ENCODE data around the gene ANKS1B.

The ANKS1B gene

DNA sequence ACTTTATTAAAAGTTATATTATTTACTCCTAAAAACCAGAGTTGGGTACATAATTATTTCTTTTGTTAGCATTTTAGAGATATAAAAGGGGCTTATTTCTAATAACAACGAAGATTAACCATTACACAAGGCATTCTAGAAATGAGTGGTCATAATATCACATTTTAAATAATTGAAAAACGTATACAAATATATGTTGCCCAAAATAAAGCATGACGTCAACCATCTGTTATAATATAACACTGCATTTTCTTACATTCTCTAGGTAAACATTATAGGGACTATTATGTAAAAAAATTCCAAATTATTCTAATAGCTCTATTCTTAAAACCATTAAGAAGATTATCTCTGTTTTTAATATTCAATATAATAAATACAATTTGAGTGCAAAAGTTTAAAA, 792.2 kb downstream of the ANKS1B start:
- no peak for DNase-seq (ENCODE audit: low spot score)

DNA sequence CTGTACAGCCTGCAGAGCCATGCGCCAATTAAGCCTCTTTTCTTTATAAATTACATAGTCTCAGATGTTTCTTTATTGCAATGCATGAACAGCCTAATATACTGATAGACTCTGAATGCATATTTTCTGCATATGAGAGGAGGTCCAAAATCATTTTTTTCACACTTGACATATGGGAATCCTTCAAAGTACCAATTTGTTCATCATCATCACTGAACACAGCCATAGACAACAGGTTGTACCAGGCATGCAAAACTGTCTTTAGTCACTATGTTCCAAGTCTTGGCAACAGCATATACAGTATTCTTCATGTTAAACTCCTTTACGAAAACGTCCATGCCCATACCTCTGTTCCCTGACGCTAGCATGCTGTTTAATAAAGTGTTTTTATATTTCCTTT, 807.9 kb downstream of the ANKS1B start:
- DNase-seq (ENCODE audit: low spot score) = no peak

DNA sequence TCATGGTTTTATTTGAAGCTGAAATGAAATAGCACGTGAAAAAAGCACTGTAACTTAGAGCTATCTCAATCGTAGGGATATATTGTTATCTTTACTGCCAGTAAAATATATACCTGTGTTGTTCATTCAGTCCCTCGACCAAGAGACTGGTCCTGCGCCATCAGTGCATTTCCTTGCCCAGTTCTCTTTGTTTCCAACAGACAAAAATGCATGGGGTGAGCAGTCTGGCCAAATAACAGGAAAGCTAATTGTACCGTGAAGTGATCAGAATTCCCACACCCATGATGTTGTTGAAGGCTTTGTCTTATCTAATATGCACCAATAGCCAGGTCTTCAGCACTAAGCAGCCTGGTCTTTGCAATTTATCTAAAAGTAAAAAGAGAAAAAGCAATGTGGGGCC, 814.3 kb downstream of the ANKS1B start:
- DNase-seq (ENCODE audit: low spot score) = no peak

DNA sequence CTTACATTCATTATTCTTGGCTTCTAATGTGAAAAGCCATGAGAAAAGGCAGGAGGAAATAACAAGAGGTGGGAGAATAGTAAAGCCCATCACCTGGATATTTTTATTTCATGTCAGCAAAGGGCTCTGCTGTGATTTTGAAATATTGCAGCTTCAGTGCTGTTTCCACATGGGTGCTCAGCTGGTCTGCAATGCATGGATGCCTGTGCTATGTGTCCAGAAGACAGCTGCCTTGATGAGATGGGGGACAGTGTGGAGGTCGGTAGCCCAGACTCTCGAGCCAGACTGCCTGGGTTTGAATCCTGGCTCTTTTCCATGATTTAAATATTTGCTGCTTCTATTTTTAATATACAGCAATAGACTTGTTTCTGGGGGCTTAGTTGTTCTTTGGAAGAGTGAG, 814.7 kb downstream of the ANKS1B start:
- no peak for DNase-seq (ENCODE audit: low spot score)

DNA sequence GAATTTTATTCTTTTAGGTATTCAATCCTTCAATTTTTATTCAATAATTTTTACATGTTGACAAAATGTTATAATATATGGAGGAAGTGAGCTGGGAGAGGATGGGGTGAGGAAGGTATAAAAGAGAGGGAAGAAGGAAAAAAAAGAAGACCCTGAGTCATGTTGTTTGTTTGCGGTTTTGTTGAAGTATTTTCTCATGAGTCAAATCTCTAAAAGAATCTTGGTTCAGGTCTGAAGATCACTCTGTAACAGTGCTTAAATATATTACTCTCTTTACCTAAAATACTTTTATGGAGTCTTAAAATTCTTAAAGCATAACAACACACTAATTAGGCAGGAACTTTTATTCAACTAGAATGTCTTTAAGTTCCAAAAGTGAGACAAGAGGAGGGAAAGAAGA, 826.8 kb downstream of the ANKS1B start:
- DNase-seq (ENCODE audit: low spot score) = no peak

DNA sequence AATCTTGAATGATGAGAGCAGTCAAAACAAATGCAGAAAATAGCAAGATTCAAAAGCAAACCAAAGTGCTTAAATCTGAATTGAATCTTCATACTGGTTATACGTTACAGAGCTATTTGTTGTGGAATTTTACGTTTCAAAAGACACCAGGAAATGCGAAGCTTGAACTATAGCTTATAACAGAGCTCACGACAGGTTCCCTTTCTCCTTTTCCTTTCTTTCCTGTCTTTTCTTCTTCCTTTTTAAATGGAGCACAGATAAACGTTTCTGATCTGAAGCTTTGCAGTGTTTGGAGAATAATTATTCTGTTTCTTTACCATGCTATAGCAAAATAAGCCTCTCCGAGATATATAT, 829.8 kb downstream of the ANKS1B start:
- DNase-seq (ENCODE audit: low spot score) = no peak

DNA sequence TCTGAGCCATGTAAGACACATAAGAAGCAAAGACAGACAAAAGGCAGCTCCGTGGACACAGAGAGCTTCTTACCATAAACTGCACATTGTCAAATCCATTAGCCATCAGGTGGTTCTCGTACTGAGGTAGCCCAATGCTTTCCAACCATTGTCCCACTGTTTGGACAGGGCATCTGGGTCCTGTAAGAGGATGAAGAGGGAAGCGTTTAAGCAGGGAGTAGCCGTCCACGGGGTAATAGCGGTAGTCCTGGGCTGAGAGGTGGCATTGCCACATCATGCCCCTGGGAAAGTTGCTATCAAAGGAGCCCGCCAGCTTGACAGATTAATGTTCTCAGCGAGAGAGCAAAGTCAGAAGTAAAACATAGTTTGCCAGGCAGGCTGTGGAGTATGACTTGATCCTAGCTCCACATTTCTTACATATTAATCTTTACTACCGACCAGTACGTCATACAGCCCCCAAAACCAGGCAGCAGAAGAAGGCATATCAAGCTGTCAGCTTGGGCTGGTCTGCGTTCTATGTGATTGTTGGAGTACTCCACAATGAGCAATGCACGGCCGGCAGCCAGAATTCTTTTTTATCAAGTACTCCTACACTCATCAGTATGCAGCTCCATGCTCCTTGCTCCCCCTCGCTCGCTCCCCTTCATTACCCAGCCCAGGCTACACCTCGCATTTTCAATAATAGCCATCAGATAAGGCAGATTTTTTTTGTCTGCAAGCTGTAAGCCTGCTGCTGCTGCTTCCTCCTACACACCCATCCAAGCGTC, 830.3 kb downstream of the ANKS1B start:
- DNase-seq (ENCODE audit: low spot score) = no peak

DNA sequence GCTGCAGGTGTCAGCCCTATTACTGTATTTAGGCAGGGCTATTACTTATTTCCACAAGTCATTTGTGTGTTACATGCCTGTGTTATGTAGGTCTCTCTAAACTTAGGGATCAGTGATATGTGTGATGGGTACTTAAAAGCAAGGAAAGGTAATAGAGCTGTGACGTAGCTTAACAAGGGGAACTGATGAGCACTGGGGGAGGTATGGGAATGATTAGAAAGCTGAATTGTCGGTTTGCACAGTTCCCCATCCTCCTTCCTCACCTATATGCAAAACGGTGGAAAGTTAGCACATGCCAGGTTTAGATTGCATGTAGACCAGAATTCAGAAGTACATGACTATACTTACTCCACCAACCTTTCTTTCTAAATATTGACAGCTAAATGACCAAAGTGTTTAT, 831.4 kb downstream of the ANKS1B start:
- DNase-seq (ENCODE audit: low spot score) = no peak

DNA sequence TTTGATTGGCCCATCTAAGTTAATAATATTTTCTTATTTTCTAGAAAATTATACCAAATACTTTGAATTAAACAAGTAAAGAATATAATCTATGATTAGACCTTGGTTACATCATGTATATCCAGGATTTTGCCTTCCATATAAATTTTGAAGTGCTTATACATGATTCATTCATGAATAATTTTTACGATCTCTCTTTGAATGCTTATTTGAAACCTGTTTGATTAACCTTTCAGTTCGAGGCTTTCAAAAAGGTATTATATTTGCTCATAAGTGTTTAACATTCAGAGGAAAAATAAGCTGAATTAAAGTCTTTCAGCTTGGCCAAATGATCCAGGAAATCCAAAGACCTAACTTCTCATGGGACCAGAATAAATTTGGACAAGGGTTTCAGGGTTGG, 832.4 kb downstream of the ANKS1B start:
- DNase-seq (ENCODE audit: low spot score) = no peak

DNA sequence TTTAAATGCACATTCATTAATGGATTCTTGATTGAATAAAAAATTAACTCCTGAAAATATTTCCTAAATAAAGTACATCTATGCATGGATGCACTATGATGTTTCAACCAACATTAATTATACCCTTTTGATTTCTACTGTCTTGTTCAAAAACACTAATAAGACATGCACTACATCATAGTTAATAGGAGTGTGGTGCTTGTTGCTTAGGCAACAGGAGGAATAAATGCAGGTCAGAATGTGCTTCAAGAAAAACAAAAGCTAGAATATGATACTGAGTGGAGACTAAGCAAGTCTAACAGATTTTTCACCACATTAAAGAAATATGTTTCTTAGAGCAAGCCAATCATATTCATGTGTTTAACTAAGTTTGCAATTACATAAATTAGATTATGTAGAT, 833.0 kb downstream of the ANKS1B start:
- no peak for DNase-seq (ENCODE audit: low spot score)

DNA sequence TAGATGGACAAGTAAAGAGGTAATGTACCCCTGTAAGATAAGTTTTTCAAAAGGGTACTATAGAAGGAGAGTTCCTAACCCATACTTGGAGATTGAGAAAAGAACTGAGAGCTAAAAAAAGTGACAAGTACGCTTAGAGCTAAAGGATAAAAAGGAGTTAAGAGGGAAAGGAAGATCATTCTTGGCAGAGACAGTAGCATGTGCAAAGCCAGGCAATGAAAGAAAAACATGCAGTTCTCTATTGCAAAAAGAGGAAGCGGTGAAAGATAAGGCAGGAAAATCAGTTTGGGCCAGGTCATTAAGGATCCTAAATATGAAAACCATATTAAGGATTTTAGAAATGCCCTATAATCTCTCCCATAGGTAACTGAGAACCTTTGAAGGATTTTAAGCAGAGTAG, 837.6 kb downstream of the ANKS1B start:
- no peak for DNase-seq (ENCODE audit: low spot score)

DNA sequence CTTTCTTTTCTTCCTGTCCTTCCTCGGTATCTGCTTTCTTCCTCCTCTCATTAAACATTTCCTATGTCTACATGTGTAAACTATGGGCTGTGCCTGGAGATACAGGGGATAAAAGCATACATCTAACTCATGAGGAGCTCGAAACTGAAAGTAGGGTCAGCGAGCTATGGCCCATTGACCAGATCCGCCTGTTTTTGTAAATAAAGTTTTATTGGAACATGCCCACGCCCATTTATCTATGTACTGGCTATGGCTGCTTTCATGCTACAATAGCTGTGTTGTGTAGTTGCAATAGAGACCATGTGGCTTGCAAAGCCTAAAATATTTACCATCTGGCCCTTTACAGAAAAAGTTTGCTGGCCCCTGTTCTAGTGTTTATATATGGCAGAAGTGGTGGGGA, 838.0 kb downstream of the ANKS1B start:
- no peak for DNase-seq (ENCODE audit: low spot score)

DNA sequence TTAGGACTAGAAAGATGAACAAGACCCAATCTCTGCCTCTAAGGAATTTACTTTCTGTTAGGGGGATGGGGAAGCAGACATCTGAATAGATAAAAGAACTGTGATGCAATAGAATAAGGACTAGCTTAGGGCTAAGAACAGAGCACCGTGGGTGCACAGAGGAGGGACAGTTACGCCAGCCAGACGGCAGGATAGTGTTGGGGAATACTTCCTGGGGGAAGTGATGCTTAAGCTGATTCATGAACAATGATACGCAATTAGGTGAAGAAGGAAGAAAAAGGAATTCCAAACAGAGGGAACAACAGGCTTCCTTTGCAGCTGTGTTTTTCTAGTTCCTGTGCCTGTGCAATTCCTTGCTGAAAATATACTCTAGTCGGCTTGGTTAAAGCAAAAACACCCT, 838.6 kb downstream of the ANKS1B start:
- DNase-seq (ENCODE audit: low spot score) = no peak

DNA sequence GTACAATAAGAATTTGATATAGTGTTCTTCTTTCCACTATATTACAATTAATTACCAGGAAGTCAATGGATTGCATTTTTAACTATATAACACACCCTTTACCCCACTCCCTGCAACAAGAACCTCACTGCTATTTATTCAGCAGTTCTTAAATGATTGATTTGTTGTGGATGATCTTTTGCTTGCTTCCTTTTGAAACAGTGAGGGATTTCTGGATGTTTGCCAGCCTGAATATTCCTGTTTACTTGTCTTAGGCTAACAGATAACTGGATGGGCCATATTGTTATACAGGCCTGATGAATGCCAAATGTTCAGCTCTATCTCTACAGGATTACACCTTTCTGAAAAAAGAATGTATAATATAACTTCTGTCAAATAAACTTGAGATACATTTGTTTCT, 842.1 kb downstream of the ANKS1B start:
- DNase-seq (ENCODE audit: low spot score) = no peak

DNA sequence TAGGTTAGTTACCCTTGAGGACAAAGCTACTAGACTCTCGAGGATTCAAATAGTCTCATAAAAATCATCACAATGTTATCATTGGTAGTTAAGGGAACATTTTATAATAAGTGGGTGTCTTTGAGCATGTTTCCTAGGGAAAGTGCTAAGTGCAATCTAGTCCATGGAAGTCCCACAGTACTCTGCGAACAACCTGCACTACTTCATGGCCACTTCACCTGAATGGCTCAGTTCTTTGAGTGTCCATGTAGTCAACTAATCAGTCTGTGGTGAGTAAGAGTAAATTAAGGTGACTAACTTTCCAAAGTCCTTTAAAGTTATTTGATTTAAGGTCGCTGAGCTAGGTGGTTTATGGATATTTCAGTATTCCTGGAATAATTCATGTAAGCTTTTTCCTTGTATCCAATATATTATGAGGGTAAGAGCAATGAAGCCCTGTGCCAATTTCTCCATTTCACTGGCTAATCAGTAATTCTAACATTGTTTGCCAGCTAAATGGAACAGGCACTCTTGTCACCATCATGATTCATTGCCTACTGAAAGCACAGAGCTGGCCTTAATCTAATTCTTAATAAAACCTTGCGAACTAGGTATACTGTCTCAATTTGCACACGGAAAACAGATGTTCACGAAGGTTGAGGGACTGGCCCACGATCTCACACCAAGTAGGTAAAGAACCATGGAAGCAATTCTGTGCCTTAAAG, 844.6 kb downstream of the ANKS1B start:
- no peak for DNase-seq (ENCODE audit: low spot score)

DNA sequence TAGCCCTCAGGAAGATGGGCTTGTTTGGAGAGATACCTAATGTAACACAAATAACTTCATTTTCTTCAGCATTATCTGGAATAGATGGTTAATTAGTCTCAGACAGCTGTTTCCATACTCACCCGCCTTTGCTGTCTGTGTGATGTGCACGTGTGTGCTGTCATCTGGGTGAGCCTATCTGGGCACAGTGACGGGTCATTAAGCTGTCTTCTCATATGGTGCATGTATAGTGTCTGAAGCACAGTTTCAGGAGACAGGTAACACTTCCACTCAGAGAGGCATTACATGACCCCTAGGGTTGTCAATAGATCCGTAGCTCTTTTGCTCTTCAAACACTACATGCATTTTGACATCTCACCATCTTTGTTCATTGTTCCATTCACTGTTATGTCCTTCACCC, 846.3 kb downstream of the ANKS1B start:
- no peak for DNase-seq (ENCODE audit: low spot score)

DNA sequence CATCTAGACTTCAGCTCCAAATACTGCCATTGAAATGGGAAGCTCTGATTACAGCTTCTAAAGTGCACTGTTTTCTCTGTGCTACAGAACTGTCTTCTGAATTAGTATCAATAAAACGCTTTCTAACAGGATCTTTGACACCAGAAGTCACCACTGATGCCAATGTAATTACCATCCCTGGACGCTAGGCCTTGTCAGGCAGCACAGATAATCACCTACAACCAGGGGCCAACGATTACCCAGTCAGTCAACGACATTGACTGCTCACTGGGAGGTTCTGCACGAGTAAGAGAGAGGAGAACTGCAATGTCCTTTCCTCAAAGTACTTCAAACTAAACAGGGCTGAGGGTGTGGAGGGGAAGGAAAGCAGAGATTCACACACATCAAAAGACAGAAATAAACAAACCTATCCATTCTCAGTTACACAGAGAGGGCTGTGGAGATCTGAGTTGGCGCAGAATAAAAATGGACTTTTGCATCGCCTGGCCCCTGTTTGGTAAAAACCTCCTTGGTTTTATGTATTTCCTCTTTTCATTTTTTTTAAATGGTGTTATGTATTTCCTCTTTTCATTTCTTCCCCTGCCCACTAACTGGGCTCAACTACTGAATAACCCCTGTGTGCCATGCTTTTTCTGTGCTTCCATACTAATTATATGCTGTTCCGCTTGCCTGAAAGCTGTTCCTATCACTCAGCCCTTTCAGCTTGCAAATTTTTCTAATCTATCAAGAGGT, 847.4 kb downstream of the ANKS1B start:
- no peak for DNase-seq (ENCODE audit: low spot score)

DNA sequence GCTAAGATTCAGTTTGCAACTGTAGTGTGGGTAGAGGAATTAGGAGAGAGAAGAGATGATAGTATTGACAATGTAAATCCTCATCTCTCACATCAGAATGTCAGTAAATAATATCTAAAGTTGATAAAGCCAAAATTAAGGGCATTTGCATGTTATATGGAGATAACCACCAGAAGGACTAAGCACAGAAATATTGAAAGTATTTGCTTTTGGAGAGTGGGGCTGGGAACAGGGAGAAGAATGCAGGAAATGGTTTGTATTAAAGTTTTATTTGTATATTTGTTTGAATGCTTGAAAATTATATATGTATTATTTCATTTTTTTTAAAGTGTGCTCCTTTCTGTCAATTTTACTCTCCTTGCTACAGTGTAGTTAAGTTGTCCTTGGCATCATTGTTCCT, 848.2 kb downstream of the ANKS1B start:
- no peak for DNase-seq (ENCODE audit: low spot score)

DNA sequence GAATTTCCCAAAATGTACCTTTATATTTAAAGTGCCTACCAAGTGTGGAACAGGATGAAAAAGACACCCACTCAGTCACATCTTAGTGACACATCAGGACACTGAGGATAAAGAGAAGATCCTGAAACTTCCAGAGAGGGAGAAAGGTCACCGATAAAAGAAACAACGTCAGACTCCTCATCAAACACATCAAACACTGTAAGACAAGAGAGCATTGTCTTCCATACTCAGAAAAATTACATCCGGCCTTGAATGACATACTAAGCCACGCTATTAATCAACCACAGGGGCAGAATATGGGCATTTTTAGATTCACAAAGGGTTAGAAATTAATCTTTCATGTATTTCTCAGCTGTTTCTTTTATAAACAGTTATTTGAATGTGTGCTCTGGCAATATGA, 849.4 kb downstream of the ANKS1B start:
- no peak for DNase-seq (ENCODE audit: low spot score)

DNA sequence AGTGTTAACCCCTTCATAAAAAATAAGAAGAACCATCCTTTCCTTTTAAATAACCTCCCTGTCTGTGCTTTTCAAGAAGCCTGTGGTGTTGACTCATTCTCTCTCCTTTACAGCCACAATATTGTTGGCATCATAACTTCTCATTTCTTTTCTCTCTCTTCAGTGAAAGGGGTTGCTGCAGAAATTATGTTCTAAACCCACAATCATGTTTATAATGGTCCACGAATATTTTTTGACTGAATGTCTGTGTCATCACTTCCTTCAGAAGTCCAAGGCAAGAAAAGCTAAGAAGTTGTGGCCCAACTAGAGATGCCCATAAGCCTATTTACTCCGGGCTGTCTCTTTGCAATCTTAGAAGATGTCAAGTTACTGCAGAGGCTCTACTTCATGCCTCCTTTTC, 851.3 kb downstream of the ANKS1B start:
- DNase-seq (ENCODE audit: low spot score) = no peak

DNA sequence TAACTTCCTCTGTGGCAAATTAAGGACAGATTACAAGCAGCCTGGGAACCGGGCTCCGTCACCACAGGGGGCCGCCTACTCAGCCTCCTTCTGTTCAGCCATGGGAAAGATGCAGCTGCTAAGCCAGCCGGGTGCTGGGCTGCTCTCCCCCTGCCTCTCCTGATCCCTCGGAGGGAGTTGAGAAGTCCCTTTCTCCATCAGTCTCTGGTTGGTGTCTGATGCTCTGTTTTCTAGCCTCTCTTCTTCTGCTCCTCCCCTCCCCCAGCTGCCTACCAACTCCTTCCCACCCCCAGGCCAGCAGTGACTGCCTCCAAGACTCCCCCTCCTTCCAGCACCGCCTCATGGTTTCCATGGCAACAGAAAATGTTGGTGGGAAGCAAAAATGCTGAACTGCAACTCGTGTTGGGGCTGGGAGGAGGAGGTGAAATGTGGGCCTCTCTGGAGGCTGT, 853.0 kb downstream of the ANKS1B start:
- no peak for DNase-seq (ENCODE audit: low spot score)

DNA sequence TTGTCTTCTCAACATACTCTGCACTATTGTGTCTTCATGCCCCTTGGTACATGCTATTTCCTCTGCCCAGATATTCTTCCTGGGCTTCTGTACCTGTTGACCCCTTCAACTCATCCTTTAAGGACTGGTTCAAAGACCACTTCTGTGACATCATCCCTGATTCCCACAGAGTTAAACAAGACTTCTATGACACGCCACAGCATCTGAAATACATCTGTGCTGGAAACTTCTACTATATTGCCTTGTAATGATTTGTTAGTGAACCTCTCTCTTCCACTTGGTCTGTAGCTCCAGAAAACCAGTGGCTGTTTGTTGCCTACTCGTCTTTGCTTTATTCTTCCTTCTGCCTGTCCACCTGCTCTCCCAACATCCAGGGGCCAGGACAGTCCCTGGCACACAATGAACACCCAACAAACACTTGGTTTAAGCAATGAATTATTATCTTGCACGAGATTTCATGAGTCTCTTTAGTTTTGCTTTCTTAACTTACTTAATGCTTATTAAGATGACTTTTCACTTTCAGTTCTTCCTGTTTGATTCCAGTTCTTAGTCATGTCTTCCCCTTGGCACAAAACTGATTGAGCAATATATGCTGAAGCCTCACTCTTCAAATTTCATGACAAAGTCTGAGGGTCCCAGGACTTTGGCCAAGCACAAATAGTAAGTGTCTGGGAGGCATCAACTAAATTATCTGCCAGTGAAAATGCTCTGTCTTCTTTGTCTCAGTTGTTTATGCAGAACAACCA, 853.8 kb downstream of the ANKS1B start:
- no peak for DNase-seq (ENCODE audit: low spot score)

Measured in germinal center (tissue), 1 donor.